Naive thymus-derived CD4-positive, alpha-beta T cell (primary cell): Measurements from ENCODE around the gene SAP30. TPM values are rescaled to one million over a fixed set of nuclear protein-coding genes. Genes with fewer than 3 reads are reported as not detected.

Experiments used
- ATAC-seq: fragments of 150-1000 bp; cut with Tn5 transposase; 2 replicates; pipeline ENCODE4 v1.10.0; 2021; ENCODE audit warnings: mild to moderate bottlenecking, moderate library complexity
- CTCF ChIA-PET: fragments of 350-600 bp; sonication (Branson Sonifier 250); formaldehyde crosslinking; loops from one replicate; lab custom pipeline; 2021; ENCODE audit warnings: antibody characterized with exemption; lab: Charles Lee
- POLR2A ChIA-PET: fragments of 350-600 bp; sonication (Branson Sonifier 250); formaldehyde crosslinking; loops from one replicate; lab custom pipeline; 2021; ENCODE audit warnings: antibody characterized with exemption, inconsistent platforms; lab: Charles Lee
- DNase-seq, 9 donors: peaks; one replicate each; pipeline versions ENCODE4 v3.0.0 to v3.0.0-alpha.2; 2020 to 2022; ENCODE audit warnings: mixed read lengths in 1 of 9
- H3K27ac ChIP-seq: one replicate; pipeline ENCODE4 v1.7.0; 2013; ENCODE audit warnings: mild to moderate bottlenecking, low read depth, low read length, moderate library complexity
- H3K27me3 ChIP-seq, 2 donors: one replicate each; pipeline ENCODE4 v1.7.0; 2013; ENCODE audit warnings: low read length in 2 of 2, mild to moderate bottlenecking in 2 of 2, moderate library complexity in 2 of 2; ENCODE audit not compliant: control insufficient read depth in 2 of 2, insufficient read depth in 2 of 2
- H3K36me3 ChIP-seq, 3 experiments: 1 replicate in 2 of 3; 2 replicates in 1 of 3; pipeline ENCODE4 v1.7.0; 2013; ENCODE audit warnings: low read length in 3 of 3, mild to moderate bottlenecking in 3 of 3, moderate library complexity in 1 of 3; ENCODE audit not compliant: insufficient read depth in 3 of 3, control insufficient read depth in 2 of 3
- H3K4me1 ChIP-seq, 2 donors: one replicate each; pipeline ENCODE4 v1.7.0; 2013; ENCODE audit warnings: low read length in 2 of 2, mild to moderate bottlenecking in 2 of 2, moderate library complexity in 1 of 2; ENCODE audit not compliant: control insufficient read depth in 2 of 2, insufficient read depth in 2 of 2
- H3K4me3 ChIP-seq: 2 replicates; pipeline ENCODE4 v1.7.0; 2013; ENCODE audit warnings: mild to moderate bottlenecking, low read length
- H3K9me3 ChIP-seq, 3 experiments: 1 replicate in 2 of 3; 2 replicates in 1 of 3; pipeline ENCODE4 v1.7.0; 2013; ENCODE audit warnings: low read length in 3 of 3; ENCODE audit not compliant: control insufficient read depth in 2 of 3
- H3K27ac Mint-ChIP-seq, 9 donors: one replicate each; pipeline ENCODE4 v1.8.0; 2020 to 2022; ENCODE audit warnings: mixed read lengths in 9 of 9, mild to moderate bottlenecking in 8 of 9, moderate library complexity in 5 of 9, inconsistent platforms in 2 of 9
- H3K27me3 Mint-ChIP-seq, 5 donors: one replicate each; pipeline ENCODE4 v1.8.0; 2021 to 2022; ENCODE audit warnings: mixed read lengths in 5 of 5, mild to moderate bottlenecking in 1 of 5
- H3K36me3 Mint-ChIP-seq, 5 donors: one replicate each; pipeline ENCODE4 v1.8.0; 2020 to 2022; ENCODE audit warnings: mixed read lengths in 5 of 5, mild to moderate bottlenecking in 3 of 5, inconsistent platforms in 1 of 5
- H3K4me1 Mint-ChIP-seq, 7 donors: one replicate each; pipeline ENCODE4 v1.8.0; 2020 to 2022; ENCODE audit warnings: mixed read lengths in 7 of 7, mild to moderate bottlenecking in 3 of 7, inconsistent platforms in 1 of 7
- H3K4me3 Mint-ChIP-seq, 10 donors: one replicate each; pipeline ENCODE4 v1.8.0; 2020 to 2022; ENCODE audit warnings: mild to moderate bottlenecking in 10 of 10, mixed read lengths in 10 of 10, moderate library complexity in 6 of 10, inconsistent platforms in 2 of 10
- H3K9me3 Mint-ChIP-seq, 11 donors: one replicate each; pipeline ENCODE4 v1.8.0; 2020 to 2022; ENCODE audit warnings: mixed read lengths in 11 of 11, mild to moderate bottlenecking in 4 of 11, inconsistent platforms in 1 of 11, moderate library complexity in 1 of 11
- intact Hi-C, 2 donors: fragments of 100-400 bp; cut with micrococcal nuclease; formaldehyde crosslinking; loops; one replicate each; pipeline ENCODE4 v1.15.1; 2023
- polyA plus RNA-seq, 2 donors: library from polyadenylated mRNA; unstranded; fragments of 300-500 nt; fragmentation: Illumina TruSeq; gene quantifications; one replicate each; pipeline ENCODE4 v1.2.3, GENCODE V29; 2021
- total RNA-seq, 6 experiments: library from RNA in 5 of 6; stranded (reverse) in 5 of 6; gene quantifications; 1 replicate in 5 of 6; 2 replicates in 1 of 6; pipeline ENCODE4 v1.2.3 and lab custom pipeline; 2021 to 2026

The SAP30 gene
- total and polyA plus RNA-seq, 7 experiments from 2014 or later = 0.48 to 27.4 (median 1.1) TPM

GRCh38 chr4:173371292-173372192, 788 bp downstream of the SAP30 start:
- Histone ChIP-seq H3K4me3 (peak overlapping the region; percentile 99), H3K36me3 (peaks cover 0 to 3% (median 0%) of the 10 kb centered on the region in 3 experiments), H3K9me3 (no peaks in the 10 kb centered on the region), H3K4me1 (peaks cover 5 to 20% of the 10 kb centered on the region in 2 donors), H3K27me3 (peaks cover 0 to 10% of the 10 kb centered on the region in 2 donors), H3K27ac (no peak overlapping the region)
- peak overlapping the region; percentile 89 to 98 (median 94) for H3K4me3 Mint-ChIP-seq
- H3K9me3 Mint-ChIP-seq = peaks cover 0 to 3% (median 0%) of the 10 kb centered on the region in 11 donors
- POLR2A ChIA-PET = interaction anchor here (1.0 to 9.4 kb wide), 3 partner anchors 39 to 913 kb away, joined by 3 to 209 read pairs (median 3); partner anchors contain the start of gene HMGB2
- peaks cover 0 to 17% (median 0%) of the 10 kb centered on the region in 5 donors for H3K36me3 Mint-ChIP-seq
- H3K27ac Mint-ChIP-seq = peak overlapping the region in 8 of 9 donors; percentile 9 to 91 (median 78)
- intact Hi-C loops = loop anchor here (1.0 to 5.0 kb wide), 4 partner anchors 8 to 1151 kb away; partner anchors contain the start of gene HPGD (in 1 of the 2)
- CTCF ChIA-PET = interaction anchor here (0.5 to 2.4 kb wide), 2 partner anchors 14 to 38 kb away, joined by 5 to 8 read pairs; partner anchors contain the start of gene HMGB2
- peaks cover 14 to 40% (median 18%) of the 10 kb centered on the region in 7 donors for H3K4me1 Mint-ChIP-seq
- ATAC-seq (no peak), DNase-seq (peak; percentile 26 to 50 (median 44))
- peaks cover 2 to 34% (median 17%) of the 10 kb centered on the region in 5 donors for H3K27me3 Mint-ChIP-seq

- no peak for ATAC-seq
- peaks cover 0 to 3% (median 0%) of the 10 kb centered on the region in 11 donors for H3K9me3 Mint-ChIP-seq
- H3K27ac ChIP-seq = no peak overlapping the region
- H3K27ac Mint-ChIP-seq = no peak overlapping the region
- intact Hi-C loops = loop anchor here in 1 of 2 donors (5.0 kb wide), 1 partner anchor 1148 kb away; the partner anchor contains the start of gene HPGD
- H3K9me3 ChIP-seq = no peaks in the 10 kb centered on the region
- H3K4me1 ChIP-seq = peaks cover 5 to 6% of the 10 kb centered on the region in 2 donors
- H3K36me3 Mint-ChIP-seq = peaks cover 0 to 18% (median 0%) of the 10 kb centered on the region in 5 donors
- H3K4me1 Mint-ChIP-seq = peaks cover 7 to 22% (median 12%) of the 10 kb centered on the region in 7 donors
- H3K27me3 Mint-ChIP-seq = peaks cover 2 to 34% (median 17%) of the 10 kb centered on the region in 5 donors
- CTCF ChIA-PET = no interaction called here
- no peaks in the 10 kb centered on the region for H3K36me3 ChIP-seq
- POLR2A ChIA-PET = interaction anchor here (0.6 to 9.4 kb wide), 2 partner anchors 42 to 77 kb away, joined by 4 to 209 read pairs; partner anchors contain the start of gene HMGB2
- H3K4me3 ChIP-seq = no peak overlapping the region
- H3K27me3 ChIP-seq = peaks cover 0 to 18% of the 10 kb centered on the region in 2 donors
- no peak for DNase-seq
- H3K4me3 Mint-ChIP-seq = no peak overlapping the region
These were observed 3.8 kb downstream of the SAP30 start for GRCh38 chr4:173374588-173374987.

GRCh38 chr4:173379929-173380328, 9.2 kb downstream of the SAP30 start:
- intact Hi-C loops = loop anchor here in 1 of 2 donors (1.0 kb wide), 1 partner anchor 9 kb away; no protein-coding TSS in a partner anchor
- H3K36me3 Mint-ChIP-seq = peaks cover 0 to 15% (median 0%) of the 10 kb centered on the region in 5 donors
- no peaks in the 10 kb centered on the region for H3K36me3 ChIP-seq

DNA sequence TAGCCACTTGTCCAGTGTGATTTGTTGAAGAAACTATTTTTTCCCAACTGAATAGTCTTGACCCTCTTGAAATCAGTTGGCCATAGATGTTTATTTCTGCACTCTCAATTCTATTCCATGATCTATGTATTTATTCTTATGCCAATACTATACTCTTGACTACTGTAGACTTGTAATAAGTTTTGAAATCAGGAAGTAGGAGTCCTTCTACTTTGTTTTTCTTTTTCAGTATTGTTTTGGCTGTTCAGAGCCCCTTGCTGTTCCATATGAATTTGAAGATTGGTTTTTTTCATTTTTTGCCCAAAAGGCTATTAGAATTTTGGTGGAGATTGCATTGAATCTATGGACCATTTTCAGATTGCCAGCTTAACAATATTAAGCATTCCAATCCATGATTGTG, 10.2 kb downstream of the SAP30 start:
- Mint-ChIP-seq H3K36me3 (peaks cover 0 to 12% (median 0%) of the 10 kb centered on the region in 5 donors), H3K9me3 (no peaks in the 10 kb centered on the region), H3K27me3 (peaks cover 4 to 44% (median 23%) of the 10 kb centered on the region in 5 donors), H3K27ac (no peak overlapping the region), H3K4me3 (no peak overlapping the region), H3K4me1 (peaks cover 0 to 8% (median 0%) of the 10 kb centered on the region in 7 donors)
- H3K27me3 ChIP-seq = peaks cover 0 to 8% of the 10 kb centered on the region in 2 donors
- no peak for DNase-seq
- no peaks in the 10 kb centered on the region for H3K9me3 ChIP-seq
- ChIA-PET CTCF (no interaction called here), POLR2A (no interaction called here)
- H3K4me3 ChIP-seq = no peak overlapping the region
- no peak overlapping the region for H3K27ac ChIP-seq
- no peaks in the 10 kb centered on the region for H3K36me3 ChIP-seq
- H3K4me1 ChIP-seq = no peaks in the 10 kb centered on the region
- ATAC-seq = no peak
- intact Hi-C loops = no loop called here

More at GRCh38 chr4:173379929-173380328, 9.2 kb downstream of the SAP30 start:
- peaks cover 0 to 13% (median 0%) of the 10 kb centered on the region in 7 donors for H3K4me1 Mint-ChIP-seq
- CTCF ChIA-PET = no interaction called here
- H3K27me3 Mint-ChIP-seq = peaks cover 4 to 45% (median 23%) of the 10 kb centered on the region in 5 donors
- ATAC-seq (no peak), DNase-seq (no peak)
- Histone ChIP-seq H3K9me3 (no peaks in the 10 kb centered on the region), H3K4me3 (no peak overlapping the region), H3K27ac (no peak overlapping the region), H3K4me1 (no peaks in the 10 kb centered on the region), H3K27me3 (peaks cover 0 to 8% of the 10 kb centered on the region in 2 donors)
- no peak overlapping the region for H3K4me3 Mint-ChIP-seq
- POLR2A ChIA-PET = no interaction called here
- no peaks in the 10 kb centered on the region for H3K9me3 Mint-ChIP-seq
- H3K27ac Mint-ChIP-seq = no peak overlapping the region

- peaks cover 0 to 9% (median 0%) of the 10 kb centered on the region in 5 donors for H3K36me3 Mint-ChIP-seq
- Histone ChIP-seq H3K36me3 (no peaks in the 10 kb centered on the region), H3K27me3 (peaks cover 0 to 8% of the 10 kb centered on the region in 2 donors), H3K4me1 (no peaks in the 10 kb centered on the region), H3K27ac (no peak overlapping the region), H3K9me3 (no peaks in the 10 kb centered on the region), H3K4me3 (no peak overlapping the region)
- DNase-seq (no peak), ATAC-seq (no peak)
- H3K9me3 Mint-ChIP-seq = no peaks in the 10 kb centered on the region
- intact Hi-C loops = no loop called here
- no peak overlapping the region for H3K27ac Mint-ChIP-seq
- ChIA-PET POLR2A (no interaction called here), CTCF (no interaction called here)
- peaks cover 0 to 7% (median 0%) of the 10 kb centered on the region in 7 donors for H3K4me1 Mint-ChIP-seq
- peaks cover 4 to 43% (median 23%) of the 10 kb centered on the region in 5 donors for H3K27me3 Mint-ChIP-seq
- no peak overlapping the region for H3K4me3 Mint-ChIP-seq
These were observed 10.9 kb downstream of the SAP30 start for GRCh38 chr4:173381610-173382009.

- CTCF ChIA-PET = no interaction called here
- H3K27ac Mint-ChIP-seq = peak overlapping the region in 1 of 9 donors; percentile 2
These were observed 11.6 kb downstream of the SAP30 start for GRCh38 chr4:173382349-173382748.

More at GRCh38 chr4:173382349-173382748, 11.6 kb downstream of the SAP30 start:
- Histone ChIP-seq H3K36me3 (no peaks in the 10 kb centered on the region), H3K9me3 (no peaks in the 10 kb centered on the region), H3K4me1 (no peaks in the 10 kb centered on the region), H3K27me3 (peaks cover 0 to 8% of the 10 kb centered on the region in 2 donors), H3K4me3 (no peak overlapping the region), H3K27ac (no peak overlapping the region)
- DNase-seq (no peak), ATAC-seq (no peak)
- peaks cover 0 to 10% (median 0%) of the 10 kb centered on the region in 7 donors for H3K4me1 Mint-ChIP-seq
- peaks cover 0 to 9% (median 0%) of the 10 kb centered on the region in 5 donors for H3K36me3 Mint-ChIP-seq
- POLR2A ChIA-PET = interaction anchor here (0.8 to 1.6 kb wide), 2 partner anchors 13 to 49 kb away, joined by 3 to 16 read pairs; partner anchors contain the start of gene HMGB2
- H3K27me3 Mint-ChIP-seq = peaks cover 4 to 47% (median 23%) of the 10 kb centered on the region in 5 donors
- intact Hi-C loops = no loop called here
- H3K9me3 Mint-ChIP-seq = no peaks in the 10 kb centered on the region
- no peak overlapping the region for H3K4me3 Mint-ChIP-seq
